ENCODE results near the gene CHAF1A. TPM values are rescaled to one million over a fixed set of nuclear protein-coding genes. Genes with fewer than 3 reads are reported as not detected.

Gene CHAF1A
- total RNA-seq, 1 donor from 2014 or later: 6.8 TPM

DNA sequence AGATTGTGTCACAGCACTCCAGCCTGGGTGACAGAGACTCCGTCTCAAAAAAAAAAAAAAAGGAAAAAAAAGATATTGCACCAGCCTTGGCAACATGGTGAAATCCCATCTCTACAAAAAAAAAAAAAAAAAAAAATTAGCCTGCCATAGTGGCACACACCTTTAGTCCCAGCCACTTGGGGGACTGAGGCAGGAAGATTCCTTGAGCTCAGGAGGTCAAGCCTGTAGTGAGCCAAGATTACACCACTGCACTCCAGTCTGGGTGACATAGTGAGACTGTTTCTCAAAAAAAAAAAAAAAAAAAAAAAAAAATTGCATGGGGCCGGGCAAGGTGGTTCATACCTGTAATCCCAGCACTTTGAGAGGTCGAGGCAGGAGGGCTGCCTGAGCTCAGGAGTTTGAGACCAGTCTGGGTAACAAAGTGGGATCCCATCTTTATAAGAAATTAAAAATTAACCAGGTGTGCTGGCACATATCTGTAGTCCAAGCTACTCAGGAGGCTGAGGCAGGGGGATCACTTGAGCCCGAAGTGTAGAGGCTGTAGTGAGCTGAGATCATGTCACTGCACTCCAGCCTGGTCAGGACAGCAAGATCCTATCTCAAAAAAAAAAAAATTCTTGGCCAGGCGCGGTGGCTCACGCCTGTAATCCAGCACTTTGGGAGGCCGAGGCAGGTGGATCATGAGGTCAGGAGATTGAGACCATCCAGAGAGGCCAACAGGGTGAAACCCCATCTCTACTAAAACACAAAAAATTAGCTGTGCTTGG lies 62.6 kb downstream of the CHAF1A start:
- no peak for DNase-seq (ENCODE audit: low read depth)
- Histone ChIP-seq H3K27me3 (ENCODE audit: control insufficient read depth, insufficient read depth, low read length) (no peaks in the 10 kb centered on the region), H3K4me3 (ENCODE audit: low read depth, low read length) (no peak overlapping the region), H3K36me3 (ENCODE audit: control insufficient read depth, insufficient read depth, low read length) (no peaks in the 10 kb centered on the region)
- TF ChIP-seq, protein P1, sequence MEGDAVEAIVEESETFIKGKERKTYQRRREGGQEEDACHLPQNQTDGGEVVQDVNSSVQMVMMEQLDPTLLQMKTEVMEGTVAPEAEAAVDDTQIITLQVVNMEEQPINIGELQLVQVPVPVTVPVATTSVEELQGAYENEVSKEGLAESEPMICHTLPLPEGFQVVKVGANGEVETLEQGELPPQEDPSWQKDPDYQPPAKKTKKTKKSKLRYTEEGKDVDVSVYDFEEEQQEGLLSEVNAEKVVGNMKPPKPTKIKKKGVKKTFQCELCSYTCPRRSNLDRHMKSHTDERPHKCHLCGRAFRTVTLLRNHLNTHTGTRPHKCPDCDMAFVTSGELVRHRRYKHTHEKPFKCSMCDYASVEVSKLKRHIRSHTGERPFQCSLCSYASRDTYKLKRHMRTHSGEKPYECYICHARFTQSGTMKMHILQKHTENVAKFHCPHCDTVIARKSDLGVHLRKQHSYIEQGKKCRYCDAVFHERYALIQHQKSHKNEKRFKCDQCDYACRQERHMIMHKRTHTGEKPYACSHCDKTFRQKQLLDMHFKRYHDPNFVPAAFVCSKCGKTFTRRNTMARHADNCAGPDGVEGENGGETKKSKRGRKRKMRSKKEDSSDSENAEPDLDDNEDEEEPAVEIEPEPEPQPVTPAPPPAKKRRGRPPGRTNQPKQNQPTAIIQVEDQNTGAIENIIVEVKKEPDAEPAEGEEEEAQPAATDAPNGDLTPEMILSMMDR (IDR thresholded peaks at IDR 0.05; ENCODE audit: insufficient read depth, low read length, poor library complexity, severe bottlenecking): no peak

DNA sequence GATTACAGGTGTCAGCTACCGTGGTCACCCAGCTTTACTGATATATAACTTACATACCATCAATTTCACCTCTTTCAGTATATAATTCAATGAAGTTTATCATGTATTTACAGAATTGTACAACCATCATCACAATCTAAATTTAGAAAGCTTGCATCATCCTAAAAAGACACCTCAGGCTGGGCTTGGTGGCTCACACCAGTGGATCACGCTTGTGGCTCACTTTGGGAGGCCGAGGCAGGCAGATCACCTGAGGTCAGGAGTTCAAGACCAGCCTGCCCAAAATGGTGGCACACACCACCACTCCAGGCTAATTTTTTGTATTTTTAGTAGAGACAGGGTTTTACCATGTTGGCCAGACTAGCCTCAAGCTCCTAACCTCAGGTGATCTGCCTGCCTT lies 65.4 kb downstream of the CHAF1A start:
- Histone ChIP-seq H3K36me3 (ENCODE audit: control insufficient read depth, insufficient read depth, low read length) (no peaks in the 10 kb centered on the region), H3K4me3 (ENCODE audit: low read depth, low read length) (no peak overlapping the region), H3K27me3 (ENCODE audit: control insufficient read depth, insufficient read depth, low read length) (no peaks in the 10 kb centered on the region)
- DNase-seq (ENCODE audit: low read depth): no peak
- TF ChIP-seq, protein P1 (IDR thresholded peaks at IDR 0.05; ENCODE audit: insufficient read depth, low read length, poor library complexity, severe bottlenecking): no peak

DNA sequence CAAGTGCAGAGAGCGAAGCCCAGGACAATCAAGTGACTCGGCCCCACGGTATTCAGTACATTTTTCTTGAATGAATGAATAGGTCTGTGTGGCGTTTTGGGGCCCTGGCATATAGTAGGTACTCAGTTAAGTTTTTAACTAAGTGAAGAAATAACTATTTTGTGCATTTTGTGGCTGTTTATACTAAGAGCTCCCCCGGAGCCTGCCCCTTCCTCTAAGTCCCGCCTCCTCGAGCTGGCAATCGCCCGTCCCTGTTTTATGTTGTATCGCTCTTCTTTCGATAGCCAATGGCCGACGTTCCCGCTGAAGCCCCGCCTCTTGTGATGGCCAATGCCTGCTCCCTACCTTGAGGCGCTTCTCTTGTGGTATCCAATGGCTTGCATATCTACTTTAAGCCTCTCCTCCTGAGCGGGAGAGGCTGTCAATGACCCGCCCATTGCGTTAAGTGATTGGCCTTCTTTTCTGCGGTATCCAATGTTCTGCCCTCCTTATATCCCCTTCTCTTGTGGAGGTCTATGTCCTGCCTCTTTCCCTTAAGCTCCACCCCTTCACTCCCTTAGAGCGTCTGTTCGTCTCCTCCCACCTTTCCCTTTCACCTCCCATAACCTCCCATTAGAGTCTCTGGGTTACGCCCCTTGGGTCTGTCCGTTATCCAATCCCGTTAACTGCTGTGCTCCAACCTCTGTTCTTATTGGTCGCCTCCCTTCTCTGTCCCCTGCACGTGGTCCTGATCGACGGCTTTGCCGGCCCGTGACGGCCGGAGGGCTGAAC lies 69.1 kb downstream of the CHAF1A start:
- peak overlapping the region; percentile 68 for H3K4me3 ChIP-seq (ENCODE audit: low read depth, low read length)
- H3K36me3 ChIP-seq (ENCODE audit: control insufficient read depth, insufficient read depth, low read length): no peaks in the 10 kb centered on the region
- H3K27me3 ChIP-seq (ENCODE audit: control insufficient read depth, insufficient read depth, low read length): no peaks in the 10 kb centered on the region
- TF ChIP-seq, protein P1 (IDR thresholded peaks at IDR 0.05; ENCODE audit: insufficient read depth, low read length, poor library complexity, severe bottlenecking): no peak
- peak; percentile 100 for DNase-seq (ENCODE audit: low read depth)

DNA sequence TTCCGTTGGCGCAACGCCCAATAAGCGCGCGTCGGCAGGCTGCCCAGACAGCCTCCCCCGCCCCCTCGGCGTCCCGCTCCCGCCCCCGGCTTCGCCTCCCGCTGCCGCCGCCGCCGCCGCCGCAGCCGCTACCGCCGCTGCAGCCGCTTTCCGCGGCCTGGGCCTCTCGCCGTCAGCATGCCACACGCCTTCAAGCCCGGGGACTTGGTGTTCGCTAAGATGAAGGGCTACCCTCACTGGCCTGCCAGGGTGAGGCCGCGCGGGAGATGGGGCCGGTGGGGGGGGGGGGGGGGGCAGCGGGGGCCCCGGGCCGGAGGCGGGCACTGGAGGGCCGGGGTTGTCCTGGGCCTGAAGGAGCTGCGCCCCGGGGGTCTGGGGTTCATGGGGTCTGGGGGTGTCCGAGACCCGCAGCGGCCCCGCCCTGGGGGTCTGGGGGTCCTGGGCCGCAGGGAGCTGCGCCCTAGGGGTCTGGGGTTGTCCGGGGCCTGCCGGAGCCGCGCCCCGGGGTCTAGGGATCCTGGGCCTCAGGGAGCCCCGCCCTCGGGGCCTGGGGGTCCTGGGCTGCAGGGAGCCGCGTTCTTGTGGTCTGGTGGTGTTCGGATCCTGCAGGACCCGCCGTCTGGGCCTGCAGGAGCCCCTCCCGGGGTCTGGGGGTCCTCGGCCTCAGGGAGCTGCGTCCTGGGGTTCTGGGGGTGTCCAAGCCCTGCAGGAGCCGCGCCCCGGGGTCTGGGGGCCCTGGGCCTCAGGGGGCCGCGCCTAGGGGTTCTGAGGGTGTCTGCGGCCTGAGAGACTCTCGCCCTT lies 69.9 kb downstream of the CHAF1A start, which contains the start of gene HDGFL2:
TSS of gene HDGFL2 (plus strand) at position 124 of the 801 bp plus-strand sequence. CDS start at position 178, 54 bp downstream.
- no peaks in the 10 kb centered on the region for H3K27me3 ChIP-seq (ENCODE audit: control insufficient read depth, insufficient read depth, low read length)
- TF ChIP-seq, protein P1 (IDR thresholded peaks at IDR 0.05; ENCODE audit: insufficient read depth, low read length, poor library complexity, severe bottlenecking): no peak
- no peak for DNase-seq (ENCODE audit: low read depth)

DNA sequence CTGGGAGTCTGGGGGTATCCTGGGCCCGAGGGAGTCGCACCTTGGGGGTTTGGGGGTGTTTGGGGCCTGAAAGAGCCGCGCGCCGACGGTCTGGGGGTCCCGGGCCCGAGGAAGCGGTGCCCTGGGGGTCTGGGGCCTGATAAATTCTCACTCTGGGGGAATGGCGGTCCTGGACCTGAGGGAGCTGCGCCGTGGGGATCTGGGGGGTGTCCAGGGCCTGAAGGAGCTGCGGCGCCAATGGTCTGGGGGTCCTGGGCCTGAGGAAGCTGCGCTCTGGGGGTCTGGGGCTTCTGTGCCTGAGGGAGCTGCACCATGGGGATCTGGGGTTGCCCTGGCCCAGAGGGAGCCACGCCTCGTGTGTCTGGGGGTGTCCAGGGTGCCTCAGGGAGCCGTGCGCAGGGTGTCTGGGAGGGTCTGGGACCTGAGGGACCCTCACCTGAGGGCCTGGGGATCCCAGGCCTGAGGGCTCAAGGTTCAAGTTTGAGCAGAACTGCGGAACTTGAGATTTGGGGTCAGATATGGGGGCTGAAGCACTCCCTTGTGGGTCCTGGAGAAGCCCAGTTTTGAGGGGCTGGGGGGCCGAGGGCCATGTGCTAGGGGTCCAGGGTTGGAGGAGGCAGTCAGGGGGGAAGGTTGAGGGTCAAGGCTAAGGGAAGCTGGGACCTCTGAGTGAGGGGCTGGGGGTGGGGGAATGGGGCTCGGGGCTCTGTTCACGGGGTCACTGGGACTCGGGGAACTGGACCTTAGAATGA lies 70.7 kb downstream of the CHAF1A start:
- peak overlapping the region; percentile 71 for H3K4me3 ChIP-seq (ENCODE audit: low read depth, low read length)
- DNase-seq (ENCODE audit: low read depth): no peak
- H3K36me3 ChIP-seq (ENCODE audit: control insufficient read depth, insufficient read depth, low read length): peaks cover 2% of the 10 kb centered on the region
- H3K27me3 ChIP-seq (ENCODE audit: control insufficient read depth, insufficient read depth, low read length): no peaks in the 10 kb centered on the region
- TF ChIP-seq, protein P1 (IDR thresholded peaks at IDR 0.05; ENCODE audit: insufficient read depth, low read length, poor library complexity, severe bottlenecking): no peak

More for the DNA sequence above, 69.9 kb downstream of the CHAF1A start, which contains the start of gene HDGFL2:
- Histone ChIP-seq H3K4me3 (ENCODE audit: low read depth, low read length) (peak within 1 kb of the TSS; percentile 71), H3K36me3 (ENCODE audit: control insufficient read depth, insufficient read depth, low read length) (peaks cover 2% of the 10 kb centered on the region)

Measured in kidney epithelial cell (primary cell).